Epithelial cell of esophagus (primary cell): Measurements from ENCODE around the gene UBA6.
A peak's percentile ranks its signal among the peaks of the same experiment; 100 is the strongest.

ENCODE experiments used
- DNase-seq: peaks from one replicate; pipeline ENCODE4 v3.0.0; 2010; ENCODE audit warnings: low read depth
- H3K4me3 ChIP-seq: 2 replicates; pipeline ENCODE4 v1.5.1; 2011; ENCODE audit warnings: mild to moderate bottlenecking, low read length, control low read depth
- TF ChIP-seq, protein P1 (sequence below): IDR thresholded peaks from 2 replicates; pipeline ENCODE4 v1.5.1; 2011; ENCODE audit warnings: low read depth, mild to moderate bottlenecking, low read length, control low read depth, inconsistent platforms; ENCODE audit not compliant: insufficient read depth; ENCODE audit errors: missing control alignments

Gene UBA6

DNA sequence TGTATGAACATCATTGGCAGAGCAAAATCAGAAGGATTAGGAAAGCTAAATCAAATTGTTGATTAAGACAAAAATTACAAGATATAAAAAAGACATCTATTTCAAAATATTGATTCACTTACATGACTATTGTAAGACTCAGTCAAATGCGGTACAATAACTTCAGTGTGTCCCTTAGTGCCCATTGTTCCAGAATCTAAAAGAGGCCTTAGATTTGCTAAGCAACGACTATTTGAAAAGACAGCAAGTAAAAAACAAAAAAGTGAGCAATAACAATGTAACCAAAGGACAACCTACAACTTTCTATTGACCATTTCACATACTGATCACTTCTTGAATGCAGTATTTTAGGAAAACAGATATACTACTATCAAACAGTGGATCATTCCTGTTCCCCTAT lies 65.6 kb downstream of the UBA6 start:
- DNase-seq: no peak

GRCh38 chr4:67634741-67635140 lies 66.2 kb downstream of the UBA6 start:
- TF ChIP-seq, protein P1, sequence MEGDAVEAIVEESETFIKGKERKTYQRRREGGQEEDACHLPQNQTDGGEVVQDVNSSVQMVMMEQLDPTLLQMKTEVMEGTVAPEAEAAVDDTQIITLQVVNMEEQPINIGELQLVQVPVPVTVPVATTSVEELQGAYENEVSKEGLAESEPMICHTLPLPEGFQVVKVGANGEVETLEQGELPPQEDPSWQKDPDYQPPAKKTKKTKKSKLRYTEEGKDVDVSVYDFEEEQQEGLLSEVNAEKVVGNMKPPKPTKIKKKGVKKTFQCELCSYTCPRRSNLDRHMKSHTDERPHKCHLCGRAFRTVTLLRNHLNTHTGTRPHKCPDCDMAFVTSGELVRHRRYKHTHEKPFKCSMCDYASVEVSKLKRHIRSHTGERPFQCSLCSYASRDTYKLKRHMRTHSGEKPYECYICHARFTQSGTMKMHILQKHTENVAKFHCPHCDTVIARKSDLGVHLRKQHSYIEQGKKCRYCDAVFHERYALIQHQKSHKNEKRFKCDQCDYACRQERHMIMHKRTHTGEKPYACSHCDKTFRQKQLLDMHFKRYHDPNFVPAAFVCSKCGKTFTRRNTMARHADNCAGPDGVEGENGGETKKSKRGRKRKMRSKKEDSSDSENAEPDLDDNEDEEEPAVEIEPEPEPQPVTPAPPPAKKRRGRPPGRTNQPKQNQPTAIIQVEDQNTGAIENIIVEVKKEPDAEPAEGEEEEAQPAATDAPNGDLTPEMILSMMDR: no peak

More for the DNA sequence above, 65.6 kb downstream of the UBA6 start:
- H3K4me3 ChIP-seq: no peak overlapping the region
- TF ChIP-seq, protein P1: no peak

GRCh38 chr4:67632492-67632891 lies 68.5 kb downstream of the UBA6 start:
- TF ChIP-seq, protein P1: no peak
- no peak for DNase-seq
- H3K4me3 ChIP-seq: no peak overlapping the region

More at GRCh38 chr4:67634741-67635140, 66.2 kb downstream of the UBA6 start:
- no peak overlapping the region for H3K4me3 ChIP-seq
- DNase-seq: no peak

DNA sequence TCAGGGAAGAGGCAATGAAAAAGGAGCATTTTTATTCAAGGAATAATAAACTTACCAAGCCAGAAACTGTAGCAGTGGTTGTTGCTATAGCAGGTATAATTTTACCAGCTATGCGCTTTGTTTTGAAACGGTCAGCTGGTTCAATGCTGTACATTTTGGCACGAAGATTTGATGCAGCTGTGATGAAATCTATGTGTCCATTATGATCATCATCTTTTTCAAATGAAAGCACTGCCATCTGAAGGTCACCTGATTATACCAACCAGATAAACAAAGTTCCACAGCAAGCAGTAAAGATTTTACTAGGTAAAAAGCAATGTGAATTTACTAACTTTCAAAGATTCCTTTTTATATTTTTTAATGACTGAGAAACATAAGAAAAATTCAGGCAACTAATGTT lies 76.0 kb downstream of the UBA6 start:
- no peak for DNase-seq
- no peak overlapping the region for H3K4me3 ChIP-seq
- TF ChIP-seq, protein P1: no peak

DNA sequence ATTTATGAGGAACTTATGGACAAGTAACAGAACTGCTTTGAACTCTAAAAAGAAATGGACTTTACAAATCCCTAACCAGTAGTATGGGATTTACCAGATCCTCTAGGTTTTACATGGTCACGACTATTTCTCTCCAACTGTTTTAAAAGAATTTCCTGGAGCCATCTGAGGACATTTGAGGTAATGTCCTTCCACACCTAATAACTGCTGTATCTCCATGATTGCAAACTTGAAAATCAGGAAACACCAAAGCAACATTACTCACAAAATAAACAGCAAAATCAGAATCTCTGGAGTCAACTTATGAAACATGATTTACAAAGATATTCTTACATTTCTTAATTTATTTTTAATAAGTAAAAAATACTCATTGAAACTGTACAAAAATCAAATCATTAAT lies 84.5 kb downstream of the UBA6 start:
- H3K4me3 ChIP-seq: no peak overlapping the region
- peak; percentile 77 for DNase-seq
- TF ChIP-seq, protein P1: no peak

DNA sequence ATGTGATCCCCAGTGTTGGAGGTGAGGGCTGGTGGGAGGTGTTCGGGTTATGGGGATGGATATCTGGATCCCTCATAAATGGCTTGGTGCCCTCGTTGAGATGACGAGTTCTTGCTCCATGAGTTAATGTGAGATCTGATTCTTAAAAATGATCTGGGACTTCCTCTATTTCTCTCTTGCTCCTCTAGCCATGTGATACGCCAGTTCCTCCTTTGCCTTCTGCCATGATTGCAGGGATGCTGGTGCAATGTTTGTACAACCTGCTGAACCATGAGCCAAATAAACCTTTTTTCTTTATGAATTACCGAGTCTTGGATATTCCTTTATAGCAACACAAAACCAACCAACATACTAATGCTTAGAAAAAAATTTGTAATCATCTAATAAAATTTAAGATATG lies 85.8 kb downstream of the UBA6 start:
- H3K4me3 ChIP-seq: no peak overlapping the region
- TF ChIP-seq, protein P1: no peak
- no peak for DNase-seq

GRCh38 chr4:67614186-67614585 lies 86.8 kb downstream of the UBA6 start:
- DNase-seq: no peak
- TF ChIP-seq, protein P1: no peak
- H3K4me3 ChIP-seq: no peak overlapping the region
